Measurements from ENCODE around the gene RSBN1L. TPM values are rescaled to one million over a fixed set of nuclear protein-coding genes. Genes with fewer than 3 reads are reported as not detected.
A peak's percentile ranks its signal among the peaks of the same experiment; 100 is the strongest.

Gene RSBN1L
- total RNA-seq, 1 donor from 2014 or later: 27.7 TPM

- Histone ChIP-seq H3K4me1 (no peaks in the 10 kb centered on the region), H3K9me3 (no peaks in the 10 kb centered on the region), H3K27ac (no peak overlapping the region), H3K27me3 (no peaks in the 10 kb centered on the region), H3K4me3 (no peak overlapping the region), H3K36me3 (peaks cover 6% of the 10 kb centered on the region)
- intact Hi-C loops (cut with DNase I): no loop called here
- TF ChIP-seq, protein P1, sequence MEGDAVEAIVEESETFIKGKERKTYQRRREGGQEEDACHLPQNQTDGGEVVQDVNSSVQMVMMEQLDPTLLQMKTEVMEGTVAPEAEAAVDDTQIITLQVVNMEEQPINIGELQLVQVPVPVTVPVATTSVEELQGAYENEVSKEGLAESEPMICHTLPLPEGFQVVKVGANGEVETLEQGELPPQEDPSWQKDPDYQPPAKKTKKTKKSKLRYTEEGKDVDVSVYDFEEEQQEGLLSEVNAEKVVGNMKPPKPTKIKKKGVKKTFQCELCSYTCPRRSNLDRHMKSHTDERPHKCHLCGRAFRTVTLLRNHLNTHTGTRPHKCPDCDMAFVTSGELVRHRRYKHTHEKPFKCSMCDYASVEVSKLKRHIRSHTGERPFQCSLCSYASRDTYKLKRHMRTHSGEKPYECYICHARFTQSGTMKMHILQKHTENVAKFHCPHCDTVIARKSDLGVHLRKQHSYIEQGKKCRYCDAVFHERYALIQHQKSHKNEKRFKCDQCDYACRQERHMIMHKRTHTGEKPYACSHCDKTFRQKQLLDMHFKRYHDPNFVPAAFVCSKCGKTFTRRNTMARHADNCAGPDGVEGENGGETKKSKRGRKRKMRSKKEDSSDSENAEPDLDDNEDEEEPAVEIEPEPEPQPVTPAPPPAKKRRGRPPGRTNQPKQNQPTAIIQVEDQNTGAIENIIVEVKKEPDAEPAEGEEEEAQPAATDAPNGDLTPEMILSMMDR (IDR thresholded peaks at IDR 0.05): no peak
- ATAC-seq: no peak
- no peak for DNase-seq
These were observed 49.5 kb downstream of the RSBN1L start for GRCh38 chr7:77745746-77746145.

DNA sequence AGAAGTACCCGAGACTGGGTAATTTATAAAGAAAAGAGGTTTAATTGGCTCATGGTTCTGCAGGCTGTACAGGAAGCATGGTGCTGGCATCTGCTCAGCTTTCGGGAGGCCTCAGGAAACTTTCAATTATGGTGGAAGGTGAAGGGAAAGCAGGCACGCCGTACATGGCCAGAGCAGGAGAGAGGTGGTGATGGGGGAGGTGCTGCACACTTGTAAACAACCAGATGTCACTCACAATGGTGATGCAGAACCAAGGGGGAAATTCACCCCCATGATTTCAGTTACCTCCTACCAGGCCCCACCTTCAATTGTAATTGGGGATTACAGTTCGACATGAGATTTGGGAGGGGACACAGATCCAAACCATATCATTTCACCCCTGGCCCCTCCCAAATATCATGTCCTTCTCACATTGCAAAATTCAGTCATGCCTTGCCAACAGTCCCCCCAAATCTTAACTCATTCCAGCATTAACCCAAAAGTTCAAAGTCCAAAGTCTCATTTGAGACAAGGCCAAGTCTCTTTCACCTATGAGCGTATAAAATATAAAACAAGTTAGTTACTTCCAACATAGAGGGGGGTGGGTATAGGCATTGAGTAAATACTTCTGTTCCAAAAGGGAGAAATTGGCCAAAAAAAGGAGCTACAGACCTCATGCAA, 50.0 kb downstream of the RSBN1L start:
- ATAC-seq (no peak), DNase-seq (no peak)
- H3K9me3 ChIP-seq: no peaks in the 10 kb centered on the region
- no peak overlapping the region for H3K4me3 ChIP-seq
- no peaks in the 10 kb centered on the region for H3K27me3 ChIP-seq
- intact Hi-C loops (cut with DNase I): no loop called here
- TF ChIP-seq, protein P1 (IDR thresholded peaks at IDR 0.05): no peak
- no peak overlapping the region for H3K27ac ChIP-seq
- H3K36me3 ChIP-seq: peaks cover 10% of the 10 kb centered on the region
- H3K4me1 ChIP-seq: no peaks in the 10 kb centered on the region

DNA sequence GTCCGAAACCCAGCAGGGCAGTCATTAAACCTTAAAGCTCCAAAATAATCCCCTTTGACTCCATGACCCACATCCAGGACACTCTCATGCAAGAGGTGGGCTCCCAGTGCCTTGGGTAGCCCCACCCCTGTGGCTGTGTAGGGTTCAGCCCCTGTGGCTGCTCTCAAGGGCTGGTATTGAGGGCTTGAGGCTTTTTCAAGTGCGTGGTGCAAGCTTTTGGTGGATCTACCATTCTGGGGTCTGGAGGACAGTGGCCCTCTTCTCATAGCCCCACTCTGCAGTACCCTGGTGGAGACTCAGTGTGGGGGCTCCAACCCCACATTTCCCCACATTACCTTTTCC, 50.5 kb downstream of the RSBN1L start:
- TF ChIP-seq, protein P1 (IDR thresholded peaks at IDR 0.05): no peak
- Histone ChIP-seq H3K4me3 (no peak overlapping the region), H3K36me3 (peaks cover 10% of the 10 kb centered on the region), H3K27me3 (no peaks in the 10 kb centered on the region), H3K9me3 (no peaks in the 10 kb centered on the region), H3K27ac (no peak overlapping the region), H3K4me1 (peaks cover 3% of the 10 kb centered on the region)
- no peak for ATAC-seq
- DNase-seq: no peak
- intact Hi-C loops (cut with DNase I): no loop called here

- peak; percentile 39 for DNase-seq
- Histone ChIP-seq H3K27ac (peak overlapping the region; percentile 21), H3K4me1 (peaks cover 7% of the 10 kb centered on the region), H3K9me3 (no peaks in the 10 kb centered on the region), H3K4me3 (no peak overlapping the region), H3K27me3 (no peaks in the 10 kb centered on the region), H3K36me3 (peaks cover 10% of the 10 kb centered on the region)
- intact Hi-C loops (cut with DNase I): no loop called here
- ATAC-seq: no peak
- TF ChIP-seq, protein P1 (IDR thresholded peaks at IDR 0.05): no peak
These were observed 50.9 kb downstream of the RSBN1L start for GRCh38 chr7:77747178-77747577.

GRCh38 chr7:77747718-77748117, 51.5 kb downstream of the RSBN1L start:
- Histone ChIP-seq H3K4me3 (no peak overlapping the region), H3K27me3 (no peaks in the 10 kb centered on the region), H3K36me3 (peaks cover 10% of the 10 kb centered on the region), H3K9me3 (no peaks in the 10 kb centered on the region), H3K4me1 (peaks cover 12% of the 10 kb centered on the region), H3K27ac (peak overlapping the region; percentile 21)
- DNase-seq (no peak), ATAC-seq (no peak)
- TF ChIP-seq, protein P1 (IDR thresholded peaks at IDR 0.05): no peak
- intact Hi-C loops (cut with DNase I): no loop called here

DNA sequence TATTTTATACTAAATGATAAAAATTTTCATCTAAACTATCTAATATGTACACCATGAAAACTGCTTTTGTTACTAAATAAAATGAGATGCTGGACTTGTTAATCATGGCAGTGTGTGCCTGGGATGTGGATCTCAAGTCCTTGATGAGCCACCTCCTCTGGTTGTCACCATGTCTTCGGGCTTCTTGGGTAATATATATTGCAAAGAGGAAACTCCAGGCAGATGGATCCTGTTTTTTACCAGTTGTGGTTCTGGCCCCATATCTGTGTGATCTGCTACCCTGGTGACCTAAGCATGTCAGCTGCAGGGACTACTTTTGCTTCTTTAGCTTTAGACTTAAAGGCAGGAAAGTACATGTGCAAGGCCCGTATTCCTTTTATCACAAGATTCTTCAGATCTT, 55.8 kb downstream of the RSBN1L start:
- intact Hi-C loops (cut with DNase I): loop anchor here (10.0 kb wide), 1 partner anchor 87 kb away; no protein-coding TSS in a partner anchor
- Histone ChIP-seq H3K9me3 (no peaks in the 10 kb centered on the region), H3K4me3 (no peak overlapping the region), H3K4me1 (peaks cover 17% of the 10 kb centered on the region), H3K36me3 (peaks cover 10% of the 10 kb centered on the region), H3K27me3 (no peaks in the 10 kb centered on the region), H3K27ac (no peak overlapping the region)
- TF ChIP-seq, protein P1 (IDR thresholded peaks at IDR 0.05): no peak
- DNase-seq (no peak), ATAC-seq (peak; percentile 91)
